ENCODE results near the gene PLXNC1.

The PLXNC1 gene

DNA sequence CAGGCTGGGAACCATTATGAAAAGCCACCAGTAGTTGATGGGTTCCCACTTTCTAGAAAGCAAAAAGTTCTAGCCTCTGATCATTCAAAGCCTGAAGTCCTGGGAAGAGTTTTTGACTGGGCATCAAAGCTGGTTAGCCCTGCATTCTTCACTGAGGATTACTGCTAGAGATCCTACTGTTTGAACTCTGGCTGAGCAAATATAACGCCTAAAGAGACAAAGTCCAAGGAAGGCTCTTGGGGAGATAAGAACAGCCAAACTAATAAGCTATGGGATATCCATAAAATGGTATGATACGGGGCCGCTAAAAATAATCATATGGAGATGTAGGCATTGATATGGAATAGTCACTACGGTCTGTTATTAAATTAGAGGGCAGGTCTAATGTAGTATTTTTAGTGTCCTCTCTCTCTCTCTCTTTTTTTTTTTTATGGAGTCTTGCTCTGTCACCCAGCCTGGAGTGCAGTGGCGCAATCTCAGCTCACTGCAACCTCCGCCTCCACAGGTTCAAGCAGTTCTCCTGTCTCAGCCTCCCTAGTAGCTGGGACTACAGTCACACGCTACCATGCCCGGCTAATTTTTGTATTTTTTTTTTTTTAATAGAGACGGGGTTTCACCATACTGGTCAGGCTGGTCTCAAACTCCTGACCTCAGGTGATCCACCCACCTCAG lies 35.5 kb downstream of the PLXNC1 start:
- DNase-seq = no peak

DNA sequence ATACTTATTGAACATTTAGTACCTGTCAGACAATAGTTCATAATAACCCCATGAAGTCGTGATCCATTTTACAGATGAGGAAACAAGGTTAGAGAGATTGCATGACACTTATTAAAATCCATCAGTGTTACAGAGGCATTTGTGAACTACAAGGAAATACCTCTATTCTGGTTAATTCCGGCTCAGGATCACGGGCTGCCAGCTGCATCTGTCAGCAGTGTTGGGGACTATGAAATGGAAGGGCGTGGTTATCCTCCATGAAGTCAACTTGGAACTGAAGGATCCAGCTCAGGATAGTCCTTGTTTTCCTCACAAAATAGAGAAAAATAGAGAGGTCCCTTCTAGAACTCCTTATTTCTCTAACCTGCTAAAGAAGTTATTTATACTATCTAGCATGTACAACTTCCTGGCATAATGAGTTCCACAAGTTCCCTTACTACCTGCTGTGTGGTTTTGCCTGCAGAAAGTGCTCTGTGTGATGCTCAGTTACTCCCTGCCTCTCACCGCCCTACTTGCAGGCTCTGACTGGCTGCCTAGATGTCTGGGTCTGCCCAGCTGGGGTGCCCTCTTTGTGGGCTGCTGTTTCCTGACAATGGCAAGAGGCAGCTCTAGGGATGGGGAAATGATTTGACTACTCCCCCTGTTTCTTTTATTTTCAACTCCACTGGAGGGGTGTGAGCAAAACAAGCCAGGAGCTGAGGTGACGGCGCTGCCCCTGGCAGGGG lies 36.8 kb downstream of the PLXNC1 start:
- no peak for DNase-seq

GRCh38 chr12:94185801-94186200 lies 37.4 kb downstream of the PLXNC1 start:
- no peak for DNase-seq

DNA sequence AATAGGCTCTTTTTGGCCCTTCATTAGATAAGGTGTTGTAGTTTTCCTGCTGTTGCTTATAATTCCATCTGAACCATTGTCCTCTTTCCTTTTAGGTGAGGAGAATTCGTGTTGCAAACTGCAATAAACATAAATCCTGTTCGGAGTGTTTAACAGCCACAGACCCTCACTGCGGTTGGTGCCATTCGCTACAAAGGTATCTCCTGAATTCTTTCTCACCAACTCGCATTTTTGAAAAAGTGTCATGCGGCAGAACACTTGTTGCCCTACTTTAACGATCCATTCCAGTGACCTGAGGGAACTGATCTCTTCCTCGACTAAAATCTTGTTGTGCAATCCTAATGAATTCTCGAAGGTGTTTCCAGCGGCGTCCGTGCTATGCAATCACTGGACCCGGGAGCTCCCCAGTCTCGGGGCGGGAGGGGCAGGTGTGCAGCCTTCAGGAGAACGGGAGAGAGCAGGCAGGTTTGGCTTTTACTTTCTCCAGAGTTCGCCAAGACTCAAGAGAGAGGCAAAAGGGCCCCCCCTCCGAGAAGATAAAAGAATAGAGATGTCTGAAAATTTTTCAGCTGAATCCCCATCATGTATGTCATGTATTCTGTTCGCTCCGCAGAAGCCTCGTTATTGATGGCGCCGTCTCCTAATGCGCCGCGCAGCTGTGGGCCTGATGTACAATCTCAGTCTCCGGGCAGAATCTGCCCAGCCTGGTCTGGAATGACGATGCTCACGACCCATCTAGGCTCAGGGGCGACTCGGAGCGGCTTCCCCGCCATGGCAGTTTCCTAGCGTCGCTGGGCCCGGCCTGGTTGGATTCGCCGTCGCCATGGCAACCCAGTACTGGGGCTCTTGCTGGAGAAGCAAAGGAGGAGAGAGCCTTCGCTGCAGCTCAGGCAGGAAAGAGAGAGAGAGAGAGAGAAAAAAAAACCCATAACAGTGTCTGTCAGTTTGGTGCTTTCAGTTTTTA lies 38.2 kb downstream of the PLXNC1 start:
- no peak for DNase-seq

DNA sequence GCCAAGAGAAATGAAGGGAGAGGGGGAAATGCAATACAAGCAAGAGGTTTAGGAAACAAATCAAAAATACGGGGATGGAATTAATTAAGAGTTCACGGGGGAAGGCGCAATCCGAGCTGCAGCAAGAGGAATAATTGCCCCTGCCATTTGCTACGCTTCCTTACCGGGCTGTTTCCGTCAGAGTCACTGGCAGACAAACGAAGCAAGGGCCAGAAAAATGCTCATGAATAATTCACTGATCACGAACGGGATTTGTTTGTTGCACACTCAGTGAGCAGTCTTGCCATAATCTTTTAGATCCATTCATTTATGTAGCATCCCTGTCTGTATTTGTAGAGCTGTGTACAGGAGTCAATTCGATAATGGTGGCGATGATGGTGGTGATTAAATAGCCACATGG lies 39.0 kb downstream of the PLXNC1 start:
- DNase-seq = no peak

DNA sequence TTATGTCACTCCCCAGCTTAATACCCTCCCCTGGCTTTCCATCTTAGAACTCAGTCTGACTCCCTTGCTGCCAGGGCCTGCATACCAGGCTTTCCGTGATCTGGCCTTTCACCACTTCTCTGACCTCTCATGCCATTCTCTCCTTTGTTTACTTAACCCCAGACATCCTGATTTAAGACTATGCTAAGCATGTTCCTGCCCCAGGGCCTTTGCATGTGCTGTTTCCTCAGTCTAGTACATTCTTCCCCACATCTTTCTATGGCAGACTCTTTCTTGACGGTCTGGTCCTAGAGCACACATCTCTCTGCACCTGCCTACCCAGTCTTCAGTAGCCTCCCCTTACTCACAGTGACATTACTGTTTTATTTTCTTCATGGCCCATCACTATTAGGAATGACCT lies 42.2 kb downstream of the PLXNC1 start:
- DNase-seq = no peak

- no peak for DNase-seq
These were observed 42.6 kb downstream of the PLXNC1 start for GRCh38 chr12:94191023-94191422.

DNA sequence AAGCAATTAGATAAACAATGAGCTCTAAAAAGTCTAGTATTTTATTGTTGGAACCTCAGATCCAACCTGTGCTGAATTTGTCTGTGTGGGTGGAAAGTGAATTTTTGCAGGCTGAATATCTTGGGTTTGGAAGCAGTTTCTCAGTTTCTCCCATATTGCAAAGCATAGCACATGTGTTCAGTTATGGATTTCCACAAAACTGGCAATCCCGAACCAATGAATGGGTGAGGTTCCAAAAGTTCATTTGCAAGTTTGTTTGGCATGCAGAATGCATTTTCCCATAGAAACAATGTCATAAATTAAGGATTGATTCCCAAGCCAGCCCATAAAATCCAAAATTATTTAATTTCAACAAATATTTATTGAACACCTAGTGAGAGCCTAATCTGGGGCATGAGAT lies 43.4 kb downstream of the PLXNC1 start:
- no peak for DNase-seq

DNA sequence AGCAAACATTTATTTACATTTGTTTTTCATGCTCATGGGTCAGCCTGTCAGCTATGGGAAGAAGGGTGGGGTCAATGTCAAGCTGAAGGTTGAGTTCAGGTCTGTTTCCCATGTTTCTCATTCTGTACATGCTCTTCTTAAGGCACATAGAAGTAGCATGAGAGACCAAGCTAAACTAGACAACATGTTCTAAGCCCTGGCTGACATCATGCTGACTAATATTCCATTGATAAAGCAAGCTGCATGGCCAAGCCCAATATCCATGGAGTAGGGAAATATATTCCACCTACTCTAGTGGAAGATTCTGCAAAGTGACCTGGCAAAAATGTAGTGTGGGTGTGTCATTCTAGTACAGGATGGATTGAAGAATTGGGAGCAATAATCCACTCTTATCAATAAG lies 44.1 kb downstream of the PLXNC1 start:
- no peak for DNase-seq

DNA sequence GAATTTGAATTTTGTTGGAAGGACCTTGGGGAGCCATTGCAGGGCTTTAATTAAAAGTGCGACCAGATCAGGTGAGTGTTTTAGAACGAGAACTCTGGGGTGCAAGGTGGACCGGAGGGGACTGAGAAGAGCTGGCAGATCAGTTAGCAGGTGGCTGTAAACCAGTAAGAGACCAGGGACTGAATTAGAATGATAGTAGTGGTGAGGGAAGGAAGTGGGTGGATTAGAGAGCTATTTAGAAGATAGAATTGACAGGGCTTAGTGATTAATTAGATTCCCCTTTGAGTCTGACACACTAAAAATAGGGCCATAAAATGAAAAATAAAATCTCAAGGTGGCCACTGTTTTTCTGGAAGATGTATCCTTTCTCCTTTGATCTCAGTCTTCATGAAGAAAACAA lies 44.8 kb downstream of the PLXNC1 start:
- no peak for DNase-seq

- no peak for DNase-seq
These were observed 47.1 kb downstream of the PLXNC1 start for GRCh38 chr12:94195483-94195882.

DNA sequence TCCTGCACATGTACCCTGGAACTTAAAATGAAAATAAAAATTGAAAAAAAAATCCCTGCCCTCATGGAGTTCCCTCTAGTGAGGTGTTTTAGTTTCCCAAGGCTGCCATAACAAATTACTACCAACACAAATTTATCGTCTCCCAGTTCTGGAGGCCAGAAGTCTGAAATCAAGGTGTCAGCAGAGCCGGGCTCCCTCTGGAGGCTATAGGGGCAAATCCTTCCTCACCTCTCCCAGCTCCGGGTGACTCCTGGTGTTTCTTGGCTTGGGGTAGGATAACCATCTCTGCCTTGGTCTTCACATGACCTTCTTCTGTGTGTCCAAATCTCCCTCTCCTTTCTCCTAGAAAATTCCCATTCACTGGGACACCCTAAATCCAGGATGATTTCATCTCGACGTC lies 50.1 kb downstream of the PLXNC1 start:
- no peak for DNase-seq

GRCh38 chr12:94198872-94199271 lies 50.5 kb downstream of the PLXNC1 start:
- no peak for DNase-seq

GRCh38 chr12:94200069-94200468 lies 51.7 kb downstream of the PLXNC1 start:
- DNase-seq = no peak

DNA sequence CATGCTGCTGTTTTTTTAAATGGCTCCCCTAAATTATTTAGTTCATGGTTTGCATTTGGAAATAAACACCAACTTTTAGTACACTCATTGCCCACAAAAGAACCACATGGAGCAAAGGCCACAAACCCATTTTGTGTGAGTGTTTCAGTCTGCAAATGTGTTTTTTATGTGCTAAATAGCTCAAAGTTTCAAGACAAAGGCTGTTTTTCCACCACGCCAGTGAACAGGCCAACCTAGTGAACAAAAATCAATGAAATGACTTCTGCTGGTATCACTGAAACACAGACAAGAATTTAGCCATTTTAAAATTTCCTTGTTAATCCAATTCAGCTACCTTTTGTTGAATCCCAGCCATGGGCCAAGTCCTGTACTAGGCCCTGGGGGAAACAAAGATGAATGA lies 52.3 kb downstream of the PLXNC1 start:
- no peak for DNase-seq

GRCh38 chr12:94202245-94203180 lies 54.1 kb downstream of the PLXNC1 start:
- no peak for DNase-seq

GRCh38 chr12:94203181-94203546 lies 54.8 kb downstream of the PLXNC1 start:
- DNase-seq = no peak

DNA sequence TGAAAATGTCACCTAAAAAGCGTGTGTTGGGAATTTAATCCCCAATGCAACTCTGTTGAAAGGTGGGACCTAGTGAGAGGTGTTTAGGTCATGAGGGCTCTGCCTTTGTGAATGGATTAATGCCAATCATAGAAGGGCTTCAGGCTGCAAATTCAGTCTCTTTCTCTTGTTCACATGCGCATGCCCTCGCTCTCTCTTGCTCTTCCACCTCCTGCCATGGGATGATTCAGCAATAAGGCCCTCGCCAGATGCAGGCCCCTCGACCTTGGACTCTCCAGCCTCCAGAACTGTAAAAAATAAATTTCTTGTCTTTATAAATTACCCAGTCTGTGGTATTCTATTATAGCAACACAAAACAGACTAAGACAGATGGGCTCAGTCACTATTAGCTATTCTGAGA lies 55.4 kb downstream of the PLXNC1 start:
- DNase-seq = no peak

- DNase-seq = no peak
These were observed 56.3 kb downstream of the PLXNC1 start for GRCh38 chr12:94204499-94205247.

DNA sequence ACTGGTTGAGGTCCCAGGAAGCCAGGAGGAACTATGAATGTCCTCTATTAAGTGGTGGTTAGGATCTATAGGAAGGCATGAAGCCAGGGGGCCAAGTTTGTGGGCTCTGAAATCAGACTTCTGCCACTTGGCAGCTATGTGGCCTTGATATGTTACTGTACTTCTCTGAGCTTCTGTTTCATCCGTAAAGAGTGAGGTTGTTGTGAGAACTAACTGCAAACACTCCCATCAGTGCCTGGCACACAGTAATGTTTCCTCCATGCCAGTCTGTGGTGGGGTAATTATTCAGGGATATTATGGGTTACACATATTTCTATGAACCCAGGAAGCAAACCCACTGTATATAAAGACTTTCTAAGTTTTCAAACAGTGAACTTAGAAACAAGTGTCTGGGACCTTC lies 57.4 kb downstream of the PLXNC1 start:
- DNase-seq = no peak

DNA sequence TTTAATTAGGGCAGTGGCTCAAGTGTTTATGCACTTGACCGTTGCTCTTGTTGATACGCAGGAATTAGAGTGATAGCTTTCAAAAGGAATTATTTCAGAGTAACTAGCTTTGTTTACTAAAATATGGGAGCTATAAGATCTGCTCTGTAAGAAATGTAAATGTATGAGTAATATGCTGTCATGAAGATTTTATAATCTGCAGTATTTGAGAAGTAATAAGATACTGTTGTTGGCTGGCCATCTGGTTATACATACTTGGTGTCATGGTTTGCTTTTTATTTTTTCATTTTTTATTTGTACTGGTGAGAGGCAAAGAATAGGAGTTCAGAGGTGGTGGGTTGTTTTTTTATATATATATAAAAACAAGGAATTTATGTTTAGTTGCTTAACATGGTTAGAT lies 58.5 kb downstream of the PLXNC1 start:
- no peak for DNase-seq

DNA sequence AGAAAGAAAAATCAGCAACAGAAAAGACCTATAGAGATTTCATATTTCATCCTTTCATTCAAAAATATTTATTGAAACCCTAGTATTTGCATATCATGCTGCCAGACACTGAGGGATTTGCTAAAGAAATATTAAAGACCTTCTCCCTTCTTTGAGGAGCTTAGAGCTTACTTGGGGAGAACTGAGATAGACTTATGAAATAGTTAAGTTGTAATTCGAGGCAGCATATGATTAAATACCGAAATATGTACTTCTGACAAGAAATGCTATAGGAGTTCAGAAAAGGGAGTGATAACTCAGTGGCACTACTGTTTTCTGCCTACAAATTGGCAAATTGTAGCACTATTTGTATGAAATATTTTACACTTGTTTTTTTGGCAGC lies 59.1 kb downstream of the PLXNC1 start:
- DNase-seq = no peak

All from T1000 (cell line).